DMS79 treated with DMSO at 0.1 percent for 48 hours (cell line): ENCODE data around the gene UBE2QL1.

ENCODE experiments used
- DNase-seq: peaks from one replicate; lab custom pipeline; 2025; lab: John Stamatoyannopoulos, UW

Gene UBE2QL1

GRCh38 chr5:6539060-6539459 is 90.4 kb downstream of the UBE2QL1 start:
- DNase-seq = no peak

GRCh38 chr5:6540111-6540827 is 91.6 kb downstream of the UBE2QL1 start:
- no peak for DNase-seq

- no peak for DNase-seq
Observed at GRCh38 chr5:6541256-6542013, 92.8 kb downstream of the UBE2QL1 start.

GRCh38 chr5:6542421-6543345 is 94.0 kb downstream of the UBE2QL1 start:
- DNase-seq = no peak

- DNase-seq = no peak
Observed at GRCh38 chr5:6543346-6543730, 94.7 kb downstream of the UBE2QL1 start.

- DNase-seq = no peak
Observed at GRCh38 chr5:6543830-6544560, 95.3 kb downstream of the UBE2QL1 start.
